NCI-H82 treated with DMSO at 0.1 percent for 48 hours (cell line): ENCODE data around the gene VPS4A.
"Not testable (repeated sequence)": the region's sequence is repeated elsewhere in the genome, so short reads cannot be mapped to it uniquely, and the experiment has no call there.

Source experiments
- DNase-seq: peaks from one replicate; lab custom pipeline; 2025; ENCODE audit not compliant: unreplicated experiment; lab: John Stamatoyannopoulos, UW

Gene VPS4A

GRCh38 chr16:69310653-69311532 is at the start of gene VPS4A:
TSS of gene VPS4A (plus strand) at chr16:69311350. CDS start at chr16:69311512, 162 bp downstream.
- peak; percentile 85 for DNase-seq

DNA sequence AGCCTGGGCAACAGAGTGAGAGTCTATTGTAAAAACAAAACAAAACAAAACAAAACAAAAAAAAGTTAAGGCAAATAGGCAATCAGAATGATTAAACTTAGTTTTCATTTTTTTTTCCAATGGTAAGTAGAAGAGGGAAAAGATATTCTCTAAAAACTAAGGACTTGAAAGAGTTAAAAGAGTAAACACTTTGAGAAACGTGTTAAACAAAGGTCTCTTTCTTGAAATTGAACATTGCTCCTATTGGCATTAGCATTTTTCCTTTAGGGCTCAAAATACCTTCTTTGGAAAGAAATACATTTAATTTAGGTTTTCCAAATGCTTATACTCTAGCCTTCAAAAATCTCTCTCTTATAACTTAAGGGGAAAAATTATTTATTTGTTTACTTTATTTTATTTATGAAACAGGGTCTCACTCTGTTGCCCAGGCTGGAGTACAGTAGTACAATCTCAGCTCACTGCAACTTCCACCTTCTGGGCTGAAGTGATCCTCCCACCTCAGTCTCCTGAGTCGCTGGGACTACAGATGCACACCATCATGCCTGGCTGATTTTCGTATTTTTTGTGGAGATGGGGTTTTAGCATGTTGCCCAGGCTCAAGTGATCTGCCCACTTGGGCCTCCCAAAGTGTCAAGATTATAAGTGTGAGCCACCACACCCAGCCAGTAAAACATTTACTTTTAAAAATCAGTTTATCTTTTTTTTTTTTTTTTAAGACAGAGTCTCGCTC is 44.7 kb upstream of the VPS4A start:
- DNase-seq: no peak

- no peak for DNase-seq
Observed at GRCh38 chr16:69267633-69268032, 43.5 kb upstream of the VPS4A start.

GRCh38 chr16:69270395-69270794 is 40.8 kb upstream of the VPS4A start:
- no peak for DNase-seq

GRCh38 chr16:69270831-69271230 is 40.3 kb upstream of the VPS4A start:
- no peak for DNase-seq

DNA sequence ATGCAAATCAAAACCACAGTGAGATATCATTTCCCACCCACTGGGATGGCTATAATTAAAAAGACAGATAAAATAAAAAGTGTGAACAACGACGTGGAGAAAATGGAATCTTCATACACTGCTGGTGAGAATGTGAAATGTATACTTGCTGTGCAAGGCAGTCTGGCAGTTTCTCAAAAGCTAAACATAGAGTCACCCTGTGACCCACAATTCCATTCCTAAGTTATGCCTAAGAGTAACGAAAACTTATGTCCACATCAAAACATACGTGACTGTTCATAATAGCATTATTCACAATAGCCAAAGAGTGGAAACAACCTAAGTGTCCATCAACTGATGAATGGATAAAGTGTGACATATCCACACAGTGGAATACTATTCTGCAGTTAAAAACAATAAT is 38.1 kb upstream of the VPS4A start:
- no peak for DNase-seq

DNA sequence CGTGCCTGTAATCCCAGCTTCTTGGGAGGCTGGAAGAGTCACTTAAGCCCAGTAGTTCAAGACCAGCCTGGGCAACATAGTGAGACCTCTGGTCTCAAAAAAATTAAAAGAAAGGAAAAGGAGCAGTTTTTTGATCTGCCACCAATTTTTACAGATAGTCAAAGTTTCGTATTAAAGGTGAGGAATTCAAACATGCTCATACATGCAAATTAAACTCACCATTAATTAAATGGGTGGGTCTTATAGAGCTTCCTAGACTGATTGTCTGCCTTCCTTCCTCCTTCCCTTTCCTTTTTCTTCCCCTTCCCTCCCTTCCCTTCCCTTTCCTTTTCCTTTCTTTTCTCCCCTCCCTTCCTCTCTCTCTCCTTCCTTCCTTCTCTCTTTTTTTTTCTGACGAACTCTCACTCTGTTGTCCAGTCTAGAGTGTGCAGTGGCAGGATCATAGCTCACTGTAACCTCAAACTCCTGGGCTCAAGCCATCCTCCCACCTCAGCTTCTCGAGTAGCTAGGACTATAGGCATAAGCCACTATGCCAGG is 36.4 kb upstream of the VPS4A start:
- no peak for DNase-seq

DNA sequence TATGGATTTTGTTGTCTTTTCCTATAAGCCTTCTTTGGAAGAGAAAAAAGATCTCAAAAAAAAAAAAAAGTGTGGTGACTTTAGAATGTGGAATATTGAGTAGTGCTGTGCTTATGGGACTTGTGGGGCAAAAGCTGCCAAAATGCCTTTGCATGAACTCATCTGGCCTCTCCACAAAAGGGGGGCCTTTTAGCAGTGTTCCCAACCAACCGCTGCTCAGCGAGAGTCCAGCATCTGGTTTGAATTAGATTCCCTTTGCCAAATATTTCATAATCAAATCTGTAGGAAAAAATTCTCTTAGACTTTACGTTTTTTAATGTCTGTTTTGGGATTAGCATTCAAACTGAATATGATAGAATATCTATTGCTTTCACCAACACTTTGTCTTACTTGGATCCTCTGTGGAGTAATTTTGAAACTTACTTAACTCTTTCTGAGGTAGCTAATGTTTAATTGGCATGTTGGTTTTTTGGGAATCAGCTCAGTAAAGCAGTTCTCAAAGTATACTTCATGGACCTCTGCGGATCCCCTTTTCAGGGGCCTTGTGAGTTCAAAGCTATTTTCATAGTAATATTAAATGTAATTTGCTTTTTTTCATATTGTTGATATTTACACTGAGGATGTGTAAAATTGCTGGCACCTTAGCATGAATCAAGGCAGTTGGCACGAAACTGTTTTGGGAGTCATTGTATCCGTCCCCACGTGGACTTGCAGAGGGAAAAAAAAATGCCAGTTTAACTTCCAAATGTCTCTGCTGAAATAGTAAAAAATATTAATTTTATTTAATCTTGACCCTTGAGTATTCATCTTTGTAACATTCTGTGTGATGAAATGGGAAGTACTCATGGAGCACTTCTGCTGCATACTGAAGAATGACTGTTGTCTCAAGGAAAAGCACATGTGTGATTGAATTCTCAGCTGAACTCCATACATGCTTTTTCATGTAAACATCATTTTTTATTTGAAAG is 34.7 kb upstream of the VPS4A start:
- no peak for DNase-seq

DNA sequence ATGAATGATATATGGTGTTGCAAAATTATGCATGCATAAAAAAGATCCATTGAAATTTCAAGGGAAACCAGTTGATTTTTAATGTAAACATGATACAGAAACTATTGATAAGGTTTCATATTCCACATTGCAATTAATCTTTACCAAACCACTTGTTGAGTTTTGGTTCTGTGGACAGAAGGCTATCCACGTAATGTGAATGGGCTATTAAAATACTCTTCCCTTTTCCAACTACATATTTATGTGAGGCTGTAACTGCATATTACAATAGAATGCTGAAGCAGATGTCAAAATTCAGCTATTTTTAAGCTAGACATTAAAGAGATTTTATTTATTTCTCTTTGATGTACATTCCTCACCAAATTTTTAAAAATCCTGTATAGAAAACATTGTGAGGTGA is 33.7 kb upstream of the VPS4A start:
- no peak for DNase-seq

GRCh38 chr16:69283851-69284250 is 27.3 kb upstream of the VPS4A start:
- no peak for DNase-seq

- no peak for DNase-seq
Observed at GRCh38 chr16:69285240-69285639, 25.9 kb upstream of the VPS4A start.

DNA sequence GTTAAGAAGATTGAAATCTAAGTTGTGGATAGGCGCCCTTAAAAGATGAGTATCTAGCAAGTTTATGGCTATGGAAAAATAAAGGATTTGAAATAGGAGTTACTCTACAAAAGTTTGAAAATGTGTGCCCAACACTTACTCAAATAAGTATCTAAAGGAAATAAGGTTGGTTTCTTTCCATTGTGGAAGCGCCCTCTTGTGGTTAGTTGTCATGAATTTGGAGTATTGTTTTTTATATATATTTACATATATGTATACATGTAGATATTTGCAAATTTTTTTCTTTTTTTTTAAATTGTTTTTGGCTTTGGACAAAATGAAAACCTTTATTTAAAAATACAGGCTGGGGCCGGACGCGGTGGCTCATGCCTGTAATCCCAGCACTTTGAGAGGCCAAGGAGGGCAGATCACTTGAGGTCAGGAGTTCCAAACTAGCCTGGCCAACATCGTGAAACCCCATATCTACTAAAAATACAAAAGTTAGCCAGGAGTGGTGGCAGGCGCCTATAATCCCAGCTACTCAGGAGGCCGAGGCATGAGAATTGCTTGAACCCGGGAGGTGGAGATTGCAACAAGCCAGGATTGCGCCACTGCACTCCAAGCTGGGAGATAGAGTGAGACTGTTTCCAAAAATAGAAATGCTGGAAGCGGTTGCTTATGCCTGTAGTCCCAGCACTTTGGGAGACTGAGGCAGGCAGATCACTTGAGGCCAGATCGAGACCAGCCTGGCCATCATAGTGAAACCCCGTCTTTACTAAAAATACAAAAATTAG is 24.0 kb upstream of the VPS4A start:
- peak; percentile 8 for DNase-seq

- DNase-seq: not testable (repeated sequence)
Observed at GRCh38 chr16:69291657-69292056, 19.5 kb upstream of the VPS4A start.

DNA sequence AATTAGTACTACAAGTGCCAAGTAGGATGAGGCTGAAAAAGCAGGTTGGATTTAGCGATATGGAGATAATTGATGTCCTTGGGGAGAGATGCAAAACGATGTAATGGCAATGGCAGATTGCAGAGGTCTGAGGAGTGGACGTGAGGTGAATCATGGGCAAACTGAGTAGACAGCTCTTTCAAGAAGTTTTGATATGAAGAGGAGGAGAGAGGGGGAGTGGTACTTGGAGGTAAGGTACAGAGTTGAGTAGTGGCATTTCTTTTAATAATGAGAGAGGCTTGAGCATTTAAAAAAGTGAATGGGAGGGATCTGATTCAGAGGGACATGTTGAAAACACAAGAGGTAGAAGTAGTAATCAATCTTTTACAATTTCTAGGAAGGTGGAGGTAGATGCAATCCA is 17.7 kb upstream of the VPS4A start:
- DNase-seq: no peak

GRCh38 chr16:69294051-69294450 is 17.1 kb upstream of the VPS4A start:
- no peak for DNase-seq

DNA sequence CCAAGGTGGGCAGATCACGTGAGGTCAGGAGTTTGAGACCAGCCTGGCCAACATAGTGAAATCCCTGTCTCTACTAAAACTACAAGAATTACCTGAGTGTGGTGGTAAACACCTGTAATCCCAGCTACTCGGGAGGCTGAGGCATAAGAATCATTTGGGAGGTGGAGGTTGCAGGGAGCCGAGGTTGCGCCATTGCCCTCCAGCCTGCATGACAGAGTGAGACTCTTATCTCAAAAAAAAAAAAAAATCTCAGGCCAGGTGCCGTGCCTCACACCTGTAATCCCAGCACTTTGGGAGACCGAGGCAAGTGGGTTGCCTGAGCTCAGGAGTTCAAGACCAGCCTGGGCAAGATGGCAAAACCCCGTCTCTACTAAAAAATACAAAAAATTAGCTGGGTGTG is 14.4 kb upstream of the VPS4A start:
- DNase-seq: not testable (repeated sequence)

DNA sequence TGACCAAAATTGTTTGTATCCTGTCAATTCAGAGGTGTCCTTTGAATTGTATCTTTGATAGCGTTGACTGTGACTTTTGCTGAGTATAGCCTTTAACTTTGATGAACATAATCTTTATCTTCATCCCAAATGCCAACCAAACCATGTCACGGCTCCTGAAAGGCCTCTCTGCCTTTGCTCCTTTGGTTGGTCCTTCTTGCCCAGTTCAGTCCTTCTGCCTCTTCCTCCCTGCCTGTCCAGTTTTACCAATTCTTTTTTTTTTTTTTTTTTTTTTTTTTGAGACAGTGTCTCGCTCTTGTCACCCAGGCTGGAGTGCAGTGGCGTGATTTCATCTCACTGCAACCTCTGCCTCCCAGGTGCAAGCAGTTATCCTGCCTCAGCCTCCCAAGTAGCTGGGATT is 12.9 kb upstream of the VPS4A start:
- no peak for DNase-seq

GRCh38 chr16:69301187-69301586 is 10.0 kb upstream of the VPS4A start:
- no peak for DNase-seq

- no peak for DNase-seq
Observed at GRCh38 chr16:69301861-69302260, 9.3 kb upstream of the VPS4A start.

DNA sequence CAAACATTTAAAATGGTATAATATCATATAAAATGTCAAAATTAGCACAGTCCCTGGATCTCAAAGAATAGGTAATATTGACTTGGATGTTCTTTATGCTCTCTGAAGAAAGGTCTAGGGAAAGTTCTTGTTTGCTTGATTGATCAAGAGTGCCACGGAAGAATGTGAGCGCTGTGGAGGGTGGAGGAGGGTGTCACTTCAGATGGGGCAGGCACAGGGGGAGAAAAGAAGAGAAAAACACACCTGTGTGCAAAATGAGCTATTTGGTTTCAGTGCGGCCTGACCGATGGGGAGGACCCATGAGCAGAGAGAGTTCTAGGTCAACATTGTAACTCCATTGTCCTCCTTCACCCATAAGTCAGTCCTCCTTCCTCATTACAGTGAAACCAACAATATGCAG is 8.8 kb upstream of the VPS4A start:
- no peak for DNase-seq
